Measurements from ENCODE around the gene COX10. TPM values are rescaled to one million over a fixed set of nuclear protein-coding genes. Genes with fewer than 3 reads are reported as not detected.

The COX10 gene
- total RNA-seq, 1 experiment from 2014 or later = 13.4 TPM

DNA sequence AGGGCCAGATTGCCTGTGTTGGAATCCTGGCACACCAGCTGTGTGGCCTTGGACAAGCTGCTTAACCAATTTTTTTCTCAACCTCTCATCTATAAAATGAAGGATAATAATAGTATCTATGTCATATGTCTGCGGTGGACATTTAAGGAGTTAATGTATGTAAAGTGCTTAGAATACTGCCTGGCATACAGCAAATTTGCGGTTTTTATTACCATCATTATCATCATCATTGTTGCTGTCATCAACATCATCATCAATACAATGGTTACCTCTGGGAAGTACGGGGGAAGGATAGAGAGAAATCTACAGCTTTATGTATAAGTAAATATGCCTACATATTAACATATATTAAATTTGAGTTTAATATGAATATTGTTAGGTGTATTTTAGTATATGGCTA is 37.1 kb upstream of the COX10 start:
- TF ChIP-seq, protein P1, sequence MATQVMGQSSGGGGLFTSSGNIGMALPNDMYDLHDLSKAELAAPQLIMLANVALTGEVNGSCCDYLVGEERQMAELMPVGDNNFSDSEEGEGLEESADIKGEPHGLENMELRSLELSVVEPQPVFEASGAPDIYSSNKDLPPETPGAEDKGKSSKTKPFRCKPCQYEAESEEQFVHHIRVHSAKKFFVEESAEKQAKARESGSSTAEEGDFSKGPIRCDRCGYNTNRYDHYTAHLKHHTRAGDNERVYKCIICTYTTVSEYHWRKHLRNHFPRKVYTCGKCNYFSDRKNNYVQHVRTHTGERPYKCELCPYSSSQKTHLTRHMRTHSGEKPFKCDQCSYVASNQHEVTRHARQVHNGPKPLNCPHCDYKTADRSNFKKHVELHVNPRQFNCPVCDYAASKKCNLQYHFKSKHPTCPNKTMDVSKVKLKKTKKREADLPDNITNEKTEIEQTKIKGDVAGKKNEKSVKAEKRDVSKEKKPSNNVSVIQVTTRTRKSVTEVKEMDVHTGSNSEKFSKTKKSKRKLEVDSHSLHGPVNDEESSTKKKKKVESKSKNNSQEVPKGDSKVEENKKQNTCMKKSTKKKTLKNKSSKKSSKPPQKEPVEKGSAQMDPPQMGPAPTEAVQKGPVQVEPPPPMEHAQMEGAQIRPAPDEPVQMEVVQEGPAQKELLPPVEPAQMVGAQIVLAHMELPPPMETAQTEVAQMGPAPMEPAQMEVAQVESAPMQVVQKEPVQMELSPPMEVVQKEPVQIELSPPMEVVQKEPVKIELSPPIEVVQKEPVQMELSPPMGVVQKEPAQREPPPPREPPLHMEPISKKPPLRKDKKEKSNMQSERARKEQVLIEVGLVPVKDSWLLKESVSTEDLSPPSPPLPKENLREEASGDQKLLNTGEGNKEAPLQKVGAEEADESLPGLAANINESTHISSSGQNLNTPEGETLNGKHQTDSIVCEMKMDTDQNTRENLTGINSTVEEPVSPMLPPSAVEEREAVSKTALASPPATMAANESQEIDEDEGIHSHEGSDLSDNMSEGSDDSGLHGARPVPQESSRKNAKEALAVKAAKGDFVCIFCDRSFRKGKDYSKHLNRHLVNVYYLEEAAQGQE (IDR thresholded peaks at IDR 0.05; ENCODE audit: insufficient read depth in 1 of 2, low read depth in 2 of 2, low read length in 1 of 2) = no peak
- no peak for TF ChIP-seq POLR2AphosphoS5 (IDR thresholded peaks at IDR 0.05; ENCODE audit: low read depth, low read length)
- TF ChIP-seq CTCF (IDR thresholded peaks at IDR 0.05) = no peak
- TF ChIP-seq SIN3A (IDR thresholded peaks at IDR 0.05; ENCODE audit: borderline replicate concordance, insufficient read depth, low read depth, low read length) = no peak
- TF ChIP-seq TCF7L2 (IDR thresholded peaks at IDR 0.05; ENCODE audit: low read depth, low read length) = no peak
- H3K4me1 ChIP-seq (ENCODE audit: control insufficient read depth, insufficient read depth, low read length) = no peaks in the 10 kb centered on the region
- no peak overlapping the region for H3K4me3 ChIP-seq (ENCODE audit: low read depth in 2 of 2, low read length in 2 of 2)
- no peak overlapping the region for H3K27ac ChIP-seq (ENCODE audit: low read length)
- ChIA-PET CTCF (no interaction called here), POLR2A (no interaction called here)
- intact Hi-C loops (cut with micrococcal nuclease; ENCODE audit: unreplicated experiment) (no loop called here), in situ Hi-C loops (cut with HindIII; ENCODE audit: low pct_unique_long_range_greater_than_20kb, low sequenced_read_pairs) (no loop called here)
- no peaks in the 10 kb centered on the region for H3K9me3 ChIP-seq (ENCODE audit: control insufficient read depth, insufficient read depth, low read depth, low read length)
- no peaks in the 10 kb centered on the region; the same call in 1 of the 2 replicates for H3K36me3 ChIP-seq (ENCODE audit: control insufficient read depth, insufficient read depth, low read length)
- ATAC-seq = no peak
- no peaks in the 10 kb centered on the region for H3K27me3 ChIP-seq (ENCODE audit: control insufficient read depth, insufficient read depth, low read length)
- DNase-seq (ENCODE audit: low read depth, low spot score) = no peak
- BruUV-seq (replicated peaks) = no TSS peak

DNA sequence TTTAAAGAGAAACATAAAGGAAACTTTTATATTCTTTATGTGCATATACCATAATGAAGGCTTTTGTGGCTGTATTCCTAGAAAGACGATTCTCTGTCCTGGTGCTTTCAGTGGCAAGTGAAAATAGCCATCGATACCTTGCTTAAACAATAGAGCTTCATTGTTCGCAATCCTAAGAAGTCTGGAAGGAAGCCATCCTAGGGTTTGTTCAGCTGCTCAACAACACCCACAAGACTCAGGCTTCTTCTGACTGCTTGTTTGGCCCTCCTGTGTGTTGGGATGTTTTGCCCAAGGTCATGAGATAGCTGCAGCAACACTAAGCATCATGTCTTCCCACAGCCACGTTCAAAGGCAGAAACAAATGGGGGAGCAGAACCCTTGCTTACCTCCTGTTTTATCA is 36.1 kb upstream of the COX10 start:
- no peaks in the 10 kb centered on the region for H3K4me1 ChIP-seq (ENCODE audit: control insufficient read depth, insufficient read depth, low read length)
- DNase-seq (ENCODE audit: low read depth, low spot score) (no peak), ATAC-seq (no peak)
- H3K27ac ChIP-seq (ENCODE audit: low read length) = no peak overlapping the region
- intact Hi-C loops (cut with micrococcal nuclease; ENCODE audit: unreplicated experiment) (no loop called here), in situ Hi-C loops (cut with HindIII; ENCODE audit: low pct_unique_long_range_greater_than_20kb, low sequenced_read_pairs) (no loop called here)
- ChIA-PET POLR2A (no interaction called here), CTCF (no interaction called here)
- TF ChIP-seq POLR2AphosphoS5 (IDR thresholded peaks at IDR 0.05; ENCODE audit: low read depth, low read length) = no peak
- no peak for TF ChIP-seq CTCF (IDR thresholded peaks at IDR 0.05)
- no peak for TF ChIP-seq SIN3A (IDR thresholded peaks at IDR 0.05; ENCODE audit: borderline replicate concordance, insufficient read depth, low read depth, low read length)
- TF ChIP-seq, protein P1 (IDR thresholded peaks at IDR 0.05; ENCODE audit: insufficient read depth in 1 of 2, low read depth in 2 of 2, low read length in 1 of 2) = no peak
- no peak for TF ChIP-seq TCF7L2 (IDR thresholded peaks at IDR 0.05; ENCODE audit: low read depth, low read length)
- H3K4me3 ChIP-seq (ENCODE audit: low read depth in 2 of 2, low read length in 2 of 2) = no peak overlapping the region
- H3K9me3 ChIP-seq (ENCODE audit: control insufficient read depth, insufficient read depth, low read depth, low read length) = no peaks in the 10 kb centered on the region
- BruUV-seq (replicated peaks) = no TSS peak
- H3K27me3 ChIP-seq (ENCODE audit: control insufficient read depth, insufficient read depth, low read length) = no peaks in the 10 kb centered on the region
- no peaks in the 10 kb centered on the region; the same call in 1 of the 2 replicates for H3K36me3 ChIP-seq (ENCODE audit: control insufficient read depth, insufficient read depth, low read length)
